Amniotic stem cell (primary cell): Measurements from ENCODE around the gene TMBIM4.

Experiments used
- DNase-seq: peaks from one replicate; lab custom pipeline; 2025; lab: John Stamatoyannopoulos, UW

TMBIM4 gene

DNA sequence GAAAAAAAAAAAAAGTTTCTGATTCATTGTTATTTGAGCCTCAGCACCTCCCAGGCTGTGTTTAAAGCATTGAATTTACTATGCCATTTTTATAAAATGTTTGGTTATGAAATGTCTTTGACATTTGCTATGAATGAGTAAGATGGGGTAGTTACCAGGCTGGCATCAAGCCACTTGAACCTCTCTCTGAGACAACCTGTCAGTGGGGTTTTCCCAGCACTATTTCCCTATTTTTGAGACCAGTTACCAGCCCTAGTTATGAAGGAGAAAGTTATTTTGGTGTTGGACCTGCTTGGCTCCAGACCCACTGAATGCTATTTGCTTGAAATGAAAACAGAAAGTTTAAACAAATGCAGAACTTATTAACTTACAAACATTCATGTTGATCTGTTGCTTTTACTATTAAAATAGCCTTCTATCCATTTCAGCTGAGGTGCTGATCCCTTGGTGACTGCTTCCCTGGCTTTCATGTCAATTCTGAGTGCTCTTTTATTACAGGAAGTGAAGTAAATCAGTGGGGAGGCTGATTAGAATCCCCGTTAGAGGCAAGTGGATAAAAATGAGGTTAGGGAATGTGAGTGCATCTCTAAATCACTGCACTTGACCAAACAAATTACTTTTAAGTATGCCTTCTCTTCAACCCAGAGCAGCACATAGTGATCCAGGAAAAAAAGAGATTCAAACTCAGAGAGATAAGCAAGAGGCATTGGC, 77.1 kb downstream of the TMBIM4 start:
- peak; percentile 31 for DNase-seq

DNA sequence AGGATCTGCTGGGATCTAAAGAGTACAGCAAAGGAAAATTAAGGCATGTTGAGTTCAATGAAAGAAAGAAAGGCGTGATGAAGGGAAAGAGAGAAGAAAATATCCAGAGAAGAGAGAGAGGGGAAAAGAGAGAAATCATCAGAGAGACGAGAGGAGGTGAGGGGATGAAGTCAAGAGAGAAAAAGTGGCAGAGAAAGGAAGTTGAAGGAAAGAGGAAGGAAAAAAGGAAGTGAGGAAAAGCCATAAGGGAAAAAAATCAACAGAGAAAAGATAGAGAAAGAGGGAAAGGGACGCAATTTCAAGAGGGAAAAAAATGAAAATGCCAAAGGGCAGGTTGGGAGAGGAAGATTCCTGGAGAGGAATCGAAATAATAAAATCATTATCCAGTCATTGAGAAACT, 79.6 kb downstream of the TMBIM4 start:
- no peak for DNase-seq

DNA sequence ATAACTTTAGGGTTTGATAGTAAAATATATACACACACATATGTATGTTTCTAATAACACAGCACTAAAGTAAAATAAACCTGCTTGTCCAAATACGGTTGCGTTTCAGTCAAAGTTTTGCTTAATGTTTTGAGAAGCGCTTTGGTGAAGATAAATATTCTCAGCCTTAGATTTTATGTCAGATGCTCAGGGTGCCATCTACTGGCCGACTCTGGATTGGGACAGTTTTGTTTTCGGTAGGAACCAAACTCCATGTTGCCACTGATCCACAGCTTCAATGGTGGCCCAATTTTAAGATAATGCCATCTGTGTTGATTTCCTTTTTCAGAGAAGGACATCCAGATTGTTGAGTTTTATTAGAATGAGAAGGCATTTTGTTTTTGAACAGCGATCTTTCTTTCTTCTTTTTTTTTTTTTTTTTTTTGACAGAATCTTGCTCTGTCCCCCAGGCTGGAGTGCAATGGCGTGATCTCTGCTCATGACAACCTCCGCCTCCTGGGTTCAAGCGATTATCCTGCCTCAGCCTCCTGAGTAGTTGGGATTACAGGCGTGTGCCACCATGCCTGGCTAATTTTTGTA, 82.3 kb downstream of the TMBIM4 start:
- peak; percentile 62 for DNase-seq

DNA sequence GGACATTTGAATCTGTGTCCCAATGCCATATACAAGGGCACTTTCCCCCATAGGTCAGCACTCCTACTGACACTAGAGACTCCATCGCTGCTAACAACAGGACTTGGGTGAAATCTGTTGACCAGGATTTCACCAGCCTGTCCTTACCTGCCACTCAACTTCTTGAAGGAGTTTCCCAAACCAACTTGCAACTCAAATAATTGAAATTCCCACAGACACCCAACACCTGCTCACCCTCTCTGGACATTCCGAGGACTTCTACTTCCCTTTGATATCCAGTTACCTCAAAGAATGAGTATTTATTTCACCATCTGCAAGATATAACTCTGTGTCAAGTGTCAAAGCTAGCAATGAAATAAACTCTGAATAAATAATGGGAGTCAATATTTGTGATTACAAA, 83.8 kb downstream of the TMBIM4 start:
- DNase-seq, result no peak
